Keratinocyte (primary cell): ENCODE data around the gene DLG2. TPM values are rescaled to one million over a fixed set of nuclear protein-coding genes. Genes with fewer than 3 reads are reported as not detected.

Source experiments
- DNase-seq: peaks from one replicate; pipeline ENCODE4 v3.0.0-alpha.2; 2011; ENCODE audit warnings: low read depth, missing footprints, low spot score
- FAIRE-seq: peaks from 2 replicates; lab custom pipeline; 2011; peaks lifted over from hg19 to GRCh38; lab: Jason Lieb, UNC
- H2AFZ ChIP-seq: 2 replicates; pipeline ENCODE4 v1.6.0; 2012; ENCODE audit warnings: low read length, control low read depth, inconsistent platforms; ENCODE audit not compliant: control insufficient read depth
- H3K27ac ChIP-seq: 2 replicates; pipeline ENCODE4 v1.5.1; 2011; ENCODE audit warnings: low read length; ENCODE audit not compliant: control insufficient read depth, insufficient read depth
- H3K27me3 ChIP-seq: 3 replicates; pipeline ENCODE4 v1.6.0; 2011; ENCODE audit warnings: low read length; ENCODE audit not compliant: control insufficient read depth, insufficient read depth; ENCODE audit errors: extremely low read depth
- H3K36me3 ChIP-seq, 2 experiments: 2 replicates in 1 of 2; 3 replicates in 1 of 2; pipeline ENCODE4 v1.5.1; 2011; ENCODE audit warnings: low read length in 2 of 2, mild to moderate bottlenecking in 1 of 2; ENCODE audit not compliant: control insufficient read depth in 2 of 2, insufficient read depth in 2 of 2; ENCODE audit errors: extremely low read depth in 1 of 2
- H3K4me1 ChIP-seq: 3 replicates; pipeline ENCODE4 v1.5.1; 2011; ENCODE audit warnings: low read length; ENCODE audit not compliant: control insufficient read depth, insufficient read depth; ENCODE audit errors: extremely low read depth
- H3K4me2 ChIP-seq: 3 replicates; pipeline ENCODE4 v1.6.0; 2011; ENCODE audit warnings: low read depth, low read length; ENCODE audit not compliant: control insufficient read depth, insufficient read depth; ENCODE audit errors: extremely low read depth
- H3K4me3 ChIP-seq, 3 experiments: fragments of 200-600 bp in 1 of 3; sonication (generic) in 1 of 3; 2 replicates in 2 of 3; 3 replicates in 1 of 3; pipeline ENCODE4 v1.5.1; 2011 to 2016; ENCODE audit warnings: low read length in 3 of 3, mild to moderate bottlenecking in 3 of 3, control low read depth in 2 of 3, inconsistent platforms in 1 of 3, low read depth in 1 of 3, mixed read lengths in 1 of 3, mixed run types in 1 of 3, moderate library complexity in 1 of 3; ENCODE audit not compliant: control insufficient read depth in 2 of 3, insufficient read depth in 2 of 3; ENCODE audit errors: extremely low read depth in 1 of 3
- H3K79me2 ChIP-seq: 2 replicates; pipeline ENCODE4 v1.6.0; 2012; ENCODE audit warnings: low read length; ENCODE audit not compliant: control insufficient read depth, insufficient read depth
- H3K9ac ChIP-seq: 3 replicates; pipeline ENCODE4 v1.6.0; 2011; ENCODE audit warnings: low read length; ENCODE audit not compliant: control insufficient read depth, insufficient read depth; ENCODE audit errors: extremely low read depth
- H3K9me1 ChIP-seq: 3 replicates; pipeline ENCODE4 v1.6.0; 2011; ENCODE audit warnings: low read length; ENCODE audit not compliant: control insufficient read depth, insufficient read depth; ENCODE audit errors: extremely low read depth
- H3K9me3 ChIP-seq: 2 replicates; pipeline ENCODE4 v1.5.1; 2012; ENCODE audit warnings: low read depth, low read length; ENCODE audit not compliant: control insufficient read depth
- H4K20me1 ChIP-seq: 3 replicates; pipeline ENCODE4 v1.6.0; 2011; ENCODE audit warnings: low read length; ENCODE audit not compliant: control insufficient read depth, insufficient read depth; ENCODE audit errors: extremely low read depth
- CTCF ChIP-seq, 3 experiments: IDR thresholded peaks in 1 of 3; conservative IDR thresholded peaks in 1 of 3; optimal IDR thresholded peaks in 1 of 3; 2 replicates in 2 of 3; 3 replicates in 1 of 3; pipeline versions ENCODE3 to v1.5.1; 2011; ENCODE audit warnings: low read length in 3 of 3, mild to moderate bottlenecking in 3 of 3, moderate library complexity in 2 of 3, control low read depth in 1 of 3, inconsistent platforms in 1 of 3; ENCODE audit not compliant: insufficient read depth in 2 of 3; ENCODE audit errors: extremely low read depth in 1 of 3
- EZH2 ChIP-seq: IDR thresholded peaks from one replicate; pipeline ENCODE4 v1.6.1; 2012; ENCODE audit warnings: inconsistent platforms, mild to moderate bottlenecking, low read length, moderate library complexity
- dilution Hi-C: fragments of 300-500 bp; cut with MboI; formaldehyde crosslinking; loops from one replicate; pipeline ENCODE4 v1.7.0; 2020; ENCODE audit warnings: low sequenced_read_pairs; ENCODE audit not compliant: extremely low pct_ligation_motif_present
- polyA plus RNA-seq, 5 experiments: library from polyadenylated mRNA; depleted of rRNA in 3 of 5; stranded (reverse) in 3 of 5; stranded (forward) in 1 of 5; unstranded in 1 of 5; fragments of >200 nt; gene quantifications; 1 replicate in 1 of 5; 2 replicates in 3 of 5; 3 replicates in 1 of 5; pipeline versions ENCODE4 v1.2.1 to v1.2.3, GENCODE V29; 2011 to 2012; ENCODE audit warnings: missing spikeins in 2 of 5, low read depth in 1 of 5, low replicate concordance in 1 of 5

The DLG2 gene
- polyA plus RNA-seq, 1 donor (not counting 4 experiments of a cell fraction or from before 2014, with no cell fraction given), result 0.55 TPM

- Histone ChIP-seq H3K4me3 (no peak overlapping the region), H3K4me2 (no peak overlapping the region), H3K4me1 (no peaks in the 10 kb centered on the region), H3K79me2 (no peaks in the 10 kb centered on the region), H3K9me3 (no peaks in the 10 kb centered on the region), H4K20me1 (no peaks in the 10 kb centered on the region), H3K27me3 (no peaks in the 10 kb centered on the region), H2AFZ (no peak overlapping the region), H3K27ac (no peak overlapping the region), H3K9me1 (no peaks in the 10 kb centered on the region), H3K9ac (no peak overlapping the region), H3K36me3 (no peaks in the 10 kb centered on the region)
- FAIRE-seq, result peak; percentile 55
- no peak for DNase-seq
- TF ChIP-seq EZH2 (no peak), CTCF (optimal IDR thresholded peaks at IDR 0.05 in 1 of 3, IDR thresholded peaks at IDR 0.05 in 1 of 3, conservative IDR thresholded peaks at IDR 0.05 in 1 of 3; ENCODE audit: extremely low read depth in 1 of 3, insufficient read depth in 2 of 3, low read length in 3 of 3) (peak; percentile 43 to 52 (median 50))
- dilution Hi-C loops, result loop anchor here (25.0 kb wide), 1 partner anchor 139 kb away; no protein-coding TSS in a partner anchor
These were observed 1229.0 kb downstream of the DLG2 start for GRCh38 chr11:84398017-84398626.

- dilution Hi-C loops, result loop anchor here (25.0 kb wide), 1 partner anchor 141 kb away; no protein-coding TSS in a partner anchor
- Histone ChIP-seq H3K27me3 (no peaks in the 10 kb centered on the region), H3K9me1 (no peaks in the 10 kb centered on the region), H3K79me2 (no peaks in the 10 kb centered on the region), H3K9me3 (no peaks in the 10 kb centered on the region), H3K27ac (no peak overlapping the region), H3K36me3 (no peaks in the 10 kb centered on the region), H3K9ac (no peak overlapping the region), H3K4me2 (no peak overlapping the region), H4K20me1 (no peaks in the 10 kb centered on the region), H2AFZ (no peak overlapping the region), H3K4me1 (no peaks in the 10 kb centered on the region), H3K4me3 (no peak overlapping the region)
- FAIRE-seq (no peak), DNase-seq (no peak)
- TF ChIP-seq CTCF (optimal IDR thresholded peaks at IDR 0.05 in 1 of 3, IDR thresholded peaks at IDR 0.05 in 1 of 3, conservative IDR thresholded peaks at IDR 0.05 in 1 of 3; ENCODE audit: extremely low read depth in 1 of 3, insufficient read depth in 2 of 3, low read length in 3 of 3) (no peak), EZH2 (no peak)
These were observed 1230.6 kb downstream of the DLG2 start for GRCh38 chr11:84396521-84396920.
